ENCODE data around the gene MYO16. TPM values are rescaled to one million over a fixed set of nuclear protein-coding genes. Genes with fewer than 3 reads are reported as not detected.
A peak's percentile ranks its signal among the peaks of the same experiment; 100 is the strongest.

MYO16 gene
- total RNA-seq, 1 experiment from 2014 or later, result not detected

DNA sequence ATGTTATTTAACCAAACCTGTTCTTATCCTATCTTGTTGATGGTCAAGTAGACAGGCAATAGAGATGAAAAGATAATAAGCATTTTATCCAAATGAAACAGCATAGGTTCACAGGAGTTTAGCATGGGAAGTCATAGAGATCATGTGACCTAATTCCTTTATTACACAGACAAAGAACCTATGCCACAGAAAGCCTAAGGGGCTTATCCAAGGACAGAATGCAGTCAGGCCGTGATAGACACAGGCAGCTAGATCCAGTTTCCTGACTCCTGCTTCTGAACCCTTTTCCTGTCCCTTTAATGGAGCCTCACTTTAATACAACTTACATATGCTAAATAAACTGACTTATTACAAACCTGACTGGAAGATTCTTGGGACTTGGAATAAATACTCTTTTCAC is 624.9 kb downstream of the MYO16 start:
- H2BK5ac ChIP-seq (ENCODE audit: insufficient read length, low read length), result no peak overlapping the region
- no peak overlapping the region for H3K9ac ChIP-seq (ENCODE audit: extremely low read depth, insufficient read length, low read length)
- no peaks in the 10 kb centered on the region for H3K9me3 ChIP-seq (ENCODE audit: control insufficient read depth, low read depth, low read length)
- H2AFZ ChIP-seq (ENCODE audit: low read length), result no peak overlapping the region
- H4K91ac ChIP-seq (ENCODE audit: insufficient read length, low read depth, low read length), result no peak overlapping the region
- H3K14ac ChIP-seq (ENCODE audit: insufficient read depth, low read length), result no peak overlapping the region
- peaks cover 0 to 4% (median 1%) of the 10 kb centered on the region in 3 experiments; a peak in 4 of 7 replicates for H3K36me3 Mint-ChIP-seq (ENCODE audit: insufficient read depth in 1 of 3, low read depth in 3 of 3)
- H2BK15ac ChIP-seq (ENCODE audit: low read depth, low read length), result no peak overlapping the region
- H3K27me3 Mint-ChIP-seq (ENCODE audit: low read depth), result no peaks in the 10 kb centered on the region
- no peak overlapping the region for H3T11ph ChIP-seq (ENCODE audit: low read length)
- H3K4me1 Mint-ChIP-seq, result peaks cover 10 to 19% of the 10 kb centered on the region in 2 experiments
- no peak overlapping the region for H4K5ac ChIP-seq (ENCODE audit: insufficient read length, low read depth, low read length)
- WGBS (ENCODE audit: extremely low coverage, insufficient read length, low lambda C conversion rate), result no CpG with 5 or more reads among the region's 1 CpG
- H3K56ac ChIP-seq (ENCODE audit: insufficient read length, low read depth, low read length), result no peak overlapping the region
- no peaks in the 10 kb centered on the region for H3K79me2 ChIP-seq (ENCODE audit: insufficient read depth, low read length)
- H3K27ac ChIP-seq (ENCODE audit: insufficient read length, low read depth, low read length), result no peak overlapping the region
- no peaks in the 10 kb centered on the region for H3K27me3 ChIP-seq (ENCODE audit: insufficient read depth, low read length)
- H3K18ac ChIP-seq (ENCODE audit: insufficient read length, low read depth, low read length), result no peak overlapping the region
- no peak overlapping the region for H4K8ac ChIP-seq (replicated peaks; ENCODE audit: insufficient read length, low read depth, low read length)
- DNase-seq, result no peak
- H3K9me3 Mint-ChIP-seq, result peaks cover 4 to 12% of the 10 kb centered on the region in 2 experiments
- no peak overlapping the region for H3K23ac ChIP-seq (ENCODE audit: insufficient read length, low read depth, low read length)
- H3K4me3 Mint-ChIP-seq, result no peak overlapping the region
- no peak overlapping the region for H2BK20ac ChIP-seq (ENCODE audit: low read depth, low read length, poor library complexity, severe bottlenecking)
- no peaks in the 10 kb centered on the region for H3K79me1 ChIP-seq (ENCODE audit: insufficient read depth, low read depth, low read length, poor library complexity, severe bottlenecking)
- no peak overlapping the region for H3K4ac ChIP-seq (ENCODE audit: low read depth, low read length)
- peak overlapping the region in 1 of 3 experiments; percentile 45; a peak in 1 of 7 replicates for H3K27ac Mint-ChIP-seq
- TF ChIP-seq, protein P1, sequence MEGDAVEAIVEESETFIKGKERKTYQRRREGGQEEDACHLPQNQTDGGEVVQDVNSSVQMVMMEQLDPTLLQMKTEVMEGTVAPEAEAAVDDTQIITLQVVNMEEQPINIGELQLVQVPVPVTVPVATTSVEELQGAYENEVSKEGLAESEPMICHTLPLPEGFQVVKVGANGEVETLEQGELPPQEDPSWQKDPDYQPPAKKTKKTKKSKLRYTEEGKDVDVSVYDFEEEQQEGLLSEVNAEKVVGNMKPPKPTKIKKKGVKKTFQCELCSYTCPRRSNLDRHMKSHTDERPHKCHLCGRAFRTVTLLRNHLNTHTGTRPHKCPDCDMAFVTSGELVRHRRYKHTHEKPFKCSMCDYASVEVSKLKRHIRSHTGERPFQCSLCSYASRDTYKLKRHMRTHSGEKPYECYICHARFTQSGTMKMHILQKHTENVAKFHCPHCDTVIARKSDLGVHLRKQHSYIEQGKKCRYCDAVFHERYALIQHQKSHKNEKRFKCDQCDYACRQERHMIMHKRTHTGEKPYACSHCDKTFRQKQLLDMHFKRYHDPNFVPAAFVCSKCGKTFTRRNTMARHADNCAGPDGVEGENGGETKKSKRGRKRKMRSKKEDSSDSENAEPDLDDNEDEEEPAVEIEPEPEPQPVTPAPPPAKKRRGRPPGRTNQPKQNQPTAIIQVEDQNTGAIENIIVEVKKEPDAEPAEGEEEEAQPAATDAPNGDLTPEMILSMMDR (conservative IDR thresholded peaks at IDR 0.05), result no peak
- no peak overlapping the region for H3K4me2 ChIP-seq (ENCODE audit: insufficient read depth, insufficient read length, low read length)
- no peak overlapping the region for H2AK5ac ChIP-seq (ENCODE audit: insufficient read length, low read length)
- H2BK120ac ChIP-seq (ENCODE audit: low read depth, low read length, poor library complexity, severe bottlenecking), result no peak overlapping the region
- no peaks in the 10 kb centered on the region for H3K23me2 ChIP-seq (ENCODE audit: insufficient read length, low read depth, low read length, poor library complexity, severe bottlenecking)
- no peaks in the 10 kb centered on the region for H4K20me1 ChIP-seq (ENCODE audit: control insufficient read depth, insufficient read depth, insufficient read length)
- H2BK12ac ChIP-seq (ENCODE audit: insufficient read length, low read depth, low read length), result no peak overlapping the region
- H3K4me1 ChIP-seq (ENCODE audit: insufficient read depth, low read length), result peaks cover 3% of the 10 kb centered on the region; the same call in 1 of the 2 replicates
